OCI-LY1 (cell line): ENCODE results near the gene AKAP1.

ENCODE experiments used
- H2AFZ ChIP-seq: fragments of 200-600 bp; sonication (generic), shearing (Covaris generic); 2 replicates; pipeline ENCODE4 v1.6.0; 2014; ENCODE audit warnings: antibody characterized with exemption, mild to moderate bottlenecking, low read length
- H3F3A ChIP-seq: fragments of 200-600 bp; sonication (generic), shearing (Covaris generic); 2 replicates; pipeline ENCODE4 v1.6.0; 2014; ENCODE audit warnings: mild to moderate bottlenecking, antibody characterized with exemption, low read length, moderate library complexity; ENCODE audit not compliant: insufficient read depth
- H3K27ac ChIP-seq: fragments of 200-600 bp; sonication (generic); 2 replicates; pipeline ENCODE4 v1.5.1; 2014; ENCODE audit warnings: low read length, mixed run types, mild to moderate bottlenecking, low read depth; ENCODE audit not compliant: poor library complexity, severe bottlenecking
- H3K27me3 ChIP-seq: fragments of 200-600 bp; sonication (generic); 2 replicates; pipeline ENCODE4 v1.6.0; 2014; ENCODE audit warnings: antibody characterized with exemption, mild to moderate bottlenecking, low read length, moderate library complexity; ENCODE audit not compliant: insufficient read depth
- H3K36me3 ChIP-seq: fragments of 200-600 bp; sonication (generic); 2 replicates; pipeline ENCODE4 v1.6.1; 2014; ENCODE audit warnings: mild to moderate bottlenecking, antibody characterized with exemption, low read length, moderate library complexity, mixed read lengths; ENCODE audit not compliant: insufficient read depth
- H3K4me1 ChIP-seq: fragments of 200-600 bp; sonication (generic); 2 replicates; pipeline ENCODE4 v1.5.1; 2014; ENCODE audit warnings: mild to moderate bottlenecking, low read length, moderate library complexity; ENCODE audit not compliant: insufficient read depth, severe bottlenecking
- H3K4me2 ChIP-seq: fragments of 200-600 bp; sonication (generic), shearing (Covaris generic); 2 replicates; pipeline ENCODE4 v1.6.1; 2014; ENCODE audit warnings: low read length
- H3K4me3 ChIP-seq: fragments of 200-600 bp; sonication (generic); 2 replicates; pipeline ENCODE4 v1.5.1; 2014; ENCODE audit warnings: low read length, low read depth, mild to moderate bottlenecking, mixed read lengths; ENCODE audit not compliant: poor library complexity, severe bottlenecking
- H3K79me2 ChIP-seq: fragments of 200-600 bp; shearing (Covaris generic); 2 replicates; pipeline ENCODE4 v1.6.1; 2016; ENCODE audit warnings: mixed run types, low read length, mixed read lengths; ENCODE audit not compliant: insufficient read depth
- H3K9ac ChIP-seq: fragments of 200-600 bp; sonication (generic), shearing (Covaris generic); 2 replicates; pipeline ENCODE4 v1.6.1; 2014; ENCODE audit warnings: mild to moderate bottlenecking, low read length, mixed read lengths
- H3K9me2 ChIP-seq: fragments of 200-600 bp; sonication (generic), shearing (Covaris generic); 2 replicates; pipeline ENCODE4 v1.6.1; 2014; ENCODE audit warnings: low read depth, mild to moderate bottlenecking, low read length, mixed read lengths
- H3K9me3 ChIP-seq: fragments of 200-600 bp; shearing (Covaris generic); 2 replicates; pipeline ENCODE4 v1.6.1; 2014; ENCODE audit warnings: low read length, mixed read lengths
- H4K20me1 ChIP-seq: fragments of 200-600 bp; sonication (generic), shearing (Covaris generic); 2 replicates; pipeline ENCODE4 v1.6.0; 2016; ENCODE audit warnings: mild to moderate bottlenecking, low read length; ENCODE audit not compliant: insufficient read depth
- EZH2 ChIP-seq: fragments of 200-600 bp; sonication (generic), shearing (Covaris generic); IDR thresholded peaks from 2 replicates; pipeline ENCODE4 v1.8.0; 2017; ENCODE audit warnings: borderline replicate concordance, mixed run types, mild to moderate bottlenecking, antibody characterized with exemption, low read length, moderate library complexity, mixed read lengths
- TF ChIP-seq, protein P1 (sequence below): fragments of 200-600 bp; sonication (generic), shearing (Covaris generic); IDR thresholded peaks from 2 replicates; pipeline ENCODE4 v1.5.1; 2017; ENCODE audit warnings: mild to moderate bottlenecking, antibody characterized with exemption, low read length, moderate library complexity, mixed read lengths

AKAP1 gene

DNA sequence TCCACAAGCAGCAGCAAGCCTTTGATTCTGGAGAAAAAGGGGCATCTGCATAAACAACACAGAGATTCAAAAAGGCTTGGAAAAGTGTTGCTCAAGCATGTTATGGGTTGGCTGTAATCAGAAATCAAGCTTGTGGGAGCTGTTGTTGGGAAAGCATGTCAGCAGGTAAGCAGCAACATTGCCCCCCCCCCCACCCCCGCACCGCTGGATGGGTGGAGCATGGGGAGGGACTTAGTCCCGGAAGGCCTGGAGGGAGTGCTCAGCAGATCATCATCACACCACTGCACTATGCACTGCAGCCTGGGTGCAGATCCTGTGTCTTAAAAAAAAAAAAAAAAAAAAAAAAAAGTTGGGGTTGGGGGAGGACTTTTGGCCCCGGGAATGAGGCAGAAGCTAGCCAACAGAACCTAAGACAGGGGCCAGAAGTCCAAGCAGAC, 16.8 kb upstream of the AKAP1 start:
- Histone ChIP-seq H3K36me3 (no peaks in the 10 kb centered on the region), H3K4me3 (no peak overlapping the region), H3K9me3 (no peaks in the 10 kb centered on the region), H4K20me1 (no peaks in the 10 kb centered on the region), H3K9ac (no peak overlapping the region), H3K79me2 (no peaks in the 10 kb centered on the region), H3F3A (no peaks in the 10 kb centered on the region), H3K4me2 (no peak overlapping the region), H3K9me2 (no peaks in the 10 kb centered on the region), H3K4me1 (no peaks in the 10 kb centered on the region), H2AFZ (no peak overlapping the region), H3K27me3 (no peaks in the 10 kb centered on the region; the same call in 1 of the 2 replicates), H3K27ac (no peak overlapping the region)
- TF ChIP-seq EZH2, result no peak
- TF ChIP-seq, protein P1, sequence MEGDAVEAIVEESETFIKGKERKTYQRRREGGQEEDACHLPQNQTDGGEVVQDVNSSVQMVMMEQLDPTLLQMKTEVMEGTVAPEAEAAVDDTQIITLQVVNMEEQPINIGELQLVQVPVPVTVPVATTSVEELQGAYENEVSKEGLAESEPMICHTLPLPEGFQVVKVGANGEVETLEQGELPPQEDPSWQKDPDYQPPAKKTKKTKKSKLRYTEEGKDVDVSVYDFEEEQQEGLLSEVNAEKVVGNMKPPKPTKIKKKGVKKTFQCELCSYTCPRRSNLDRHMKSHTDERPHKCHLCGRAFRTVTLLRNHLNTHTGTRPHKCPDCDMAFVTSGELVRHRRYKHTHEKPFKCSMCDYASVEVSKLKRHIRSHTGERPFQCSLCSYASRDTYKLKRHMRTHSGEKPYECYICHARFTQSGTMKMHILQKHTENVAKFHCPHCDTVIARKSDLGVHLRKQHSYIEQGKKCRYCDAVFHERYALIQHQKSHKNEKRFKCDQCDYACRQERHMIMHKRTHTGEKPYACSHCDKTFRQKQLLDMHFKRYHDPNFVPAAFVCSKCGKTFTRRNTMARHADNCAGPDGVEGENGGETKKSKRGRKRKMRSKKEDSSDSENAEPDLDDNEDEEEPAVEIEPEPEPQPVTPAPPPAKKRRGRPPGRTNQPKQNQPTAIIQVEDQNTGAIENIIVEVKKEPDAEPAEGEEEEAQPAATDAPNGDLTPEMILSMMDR, result no peak

DNA sequence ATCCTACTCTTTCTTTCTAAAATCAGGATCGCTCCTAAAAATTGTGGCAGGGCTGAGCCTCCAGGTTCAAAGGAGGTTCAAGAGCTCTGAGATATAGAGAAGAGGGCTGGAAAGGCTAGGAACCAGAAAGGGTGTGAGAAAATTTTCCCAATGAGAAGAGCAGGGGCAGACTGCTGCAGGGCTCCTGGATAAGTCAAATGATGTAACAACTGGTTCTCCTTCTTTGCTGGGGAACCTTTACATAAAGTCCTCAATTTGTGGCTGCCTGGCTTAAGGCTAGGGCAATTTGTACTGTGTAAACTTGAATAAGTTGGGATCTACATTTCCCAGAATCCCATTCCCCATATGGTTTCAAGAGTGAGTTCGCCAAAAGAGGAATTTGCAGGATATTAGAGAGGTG, 16.3 kb upstream of the AKAP1 start:
- Histone ChIP-seq H3K4me3 (no peak overlapping the region), H4K20me1 (no peaks in the 10 kb centered on the region), H3K79me2 (no peaks in the 10 kb centered on the region), H3K9ac (no peak overlapping the region), H3K27ac (no peak overlapping the region), H3K9me3 (no peaks in the 10 kb centered on the region), H3K9me2 (no peaks in the 10 kb centered on the region), H3F3A (no peaks in the 10 kb centered on the region), H3K36me3 (no peaks in the 10 kb centered on the region), H3K27me3 (no peaks in the 10 kb centered on the region; the same call in 1 of the 2 replicates), H3K4me1 (no peaks in the 10 kb centered on the region), H3K4me2 (no peak overlapping the region), H2AFZ (no peak overlapping the region)
- TF ChIP-seq EZH2, result no peak
- TF ChIP-seq, protein P1, result no peak

DNA sequence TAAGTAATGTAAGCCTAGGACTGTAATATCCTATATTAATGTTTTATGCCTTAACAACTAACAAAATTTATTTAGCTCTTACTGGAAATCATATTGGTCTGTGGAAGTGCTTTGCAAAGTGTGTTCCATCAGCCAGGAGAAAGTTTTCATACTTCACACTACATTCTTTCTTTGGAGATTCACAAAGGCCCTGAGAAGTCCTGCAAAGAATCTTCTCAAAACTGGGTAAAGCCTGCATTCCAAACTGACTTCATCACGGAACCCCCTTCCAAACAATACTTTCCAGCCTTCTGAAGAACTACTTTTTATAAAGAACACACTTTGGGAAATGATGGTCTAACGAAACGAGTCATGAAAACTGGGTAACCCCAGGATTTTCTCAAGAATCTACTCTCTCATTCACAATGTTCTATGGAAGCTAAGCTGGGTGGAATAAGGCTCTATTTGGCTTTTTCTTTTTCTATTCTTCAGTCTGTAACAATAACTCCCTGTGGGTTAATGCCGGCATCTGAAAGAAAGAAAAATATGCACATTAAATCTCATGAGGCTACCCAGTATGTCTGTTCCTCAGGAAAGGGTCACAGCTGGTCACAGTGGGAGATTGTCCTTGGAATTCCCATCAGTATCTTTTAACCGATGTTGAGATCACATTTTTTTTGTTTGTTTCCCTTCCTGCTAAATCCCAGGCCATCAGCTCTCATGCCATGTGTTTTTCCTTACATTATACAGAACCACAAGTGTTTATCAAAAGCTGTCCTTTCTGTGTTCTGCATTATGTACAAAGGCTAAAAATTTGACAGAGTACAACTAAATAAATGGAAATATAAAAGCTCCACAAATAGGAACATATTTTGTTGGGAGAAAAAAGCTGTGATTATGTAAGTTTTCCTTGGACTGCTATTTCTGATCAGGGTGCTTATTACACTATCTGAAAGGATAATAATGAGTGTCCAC, 12.8 kb upstream of the AKAP1 start:
- Histone ChIP-seq H3K36me3 (no peaks in the 10 kb centered on the region), H3K27me3 (0 out of 2 replicates have a peak, but pooled peaks cover 5% of the 10 kb centered on the region), H3K27ac (no peak overlapping the region), H4K20me1 (no peaks in the 10 kb centered on the region), H2AFZ (no peak overlapping the region), H3K4me1 (peaks cover 3% of the 10 kb centered on the region), H3K4me2 (no peak overlapping the region), H3F3A (no peaks in the 10 kb centered on the region), H3K9me3 (no peaks in the 10 kb centered on the region), H3K9me2 (no peaks in the 10 kb centered on the region), H3K4me3 (no peak overlapping the region), H3K9ac (no peak overlapping the region), H3K79me2 (no peaks in the 10 kb centered on the region)
- no peak for TF ChIP-seq EZH2
- TF ChIP-seq, protein P1, result no peak
